Endodermal cell (in vitro differentiated cells): ENCODE measurements around the gene TFR2. TPM values are rescaled to one million over a fixed set of nuclear protein-coding genes. Genes with fewer than 3 reads are reported as not detected.

Experiments
- DNase-seq: peaks from one replicate; pipeline ENCODE4 v3.0.0-alpha.2; 2017
- H3K27ac ChIP-seq: 2 replicates; pipeline ENCODE4 v1.5.1; 2013; ENCODE audit warnings: mild to moderate bottlenecking, low read depth, low read length, moderate library complexity
- H3K27me3 ChIP-seq: 2 replicates; pipeline ENCODE4 v1.6.1; 2013; ENCODE audit warnings: mild to moderate bottlenecking, low read length, moderate library complexity; ENCODE audit not compliant: insufficient read depth, control insufficient read depth, poor library complexity, severe bottlenecking
- H3K36me3 ChIP-seq: 2 replicates; pipeline ENCODE4 v1.7.0; 2013; ENCODE audit warnings: mild to moderate bottlenecking, low read length, moderate library complexity; ENCODE audit not compliant: control insufficient read depth, insufficient read depth
- H3K4me1 ChIP-seq: one replicate; pipeline ENCODE4 v1.7.0; 2013; ENCODE audit warnings: low read length; ENCODE audit not compliant: control insufficient read depth, insufficient read depth
- H3K4me3 ChIP-seq: 2 replicates; pipeline ENCODE4 v1.5.1; 2013; ENCODE audit warnings: mild to moderate bottlenecking, low read length, moderate library complexity
- H3K9ac ChIP-seq: 2 replicates; pipeline ENCODE4 v1.6.1; 2013; ENCODE audit warnings: mild to moderate bottlenecking, low read length, moderate library complexity; ENCODE audit not compliant: poor library complexity, severe bottlenecking; ENCODE audit errors: extremely low read depth
- H3K9me3 ChIP-seq: 2 replicates; pipeline ENCODE4 v1.6.1; 2013; ENCODE audit warnings: mild to moderate bottlenecking, low read length, moderate library complexity; ENCODE audit not compliant: control insufficient read depth
- H3K27ac Mint-ChIP-seq: 2 replicates; pipeline ENCODE4 v1.8.0; 2020; ENCODE audit warnings: mixed read lengths
- H3K27me3 Mint-ChIP-seq: 2 replicates; pipeline ENCODE4 v1.8.0; 2021; ENCODE audit warnings: mild to moderate bottlenecking, mixed read lengths; ENCODE audit not compliant: insufficient read depth
- H3K36me3 Mint-ChIP-seq: 2 replicates; pipeline ENCODE4 v1.8.0; 2020; ENCODE audit warnings: low read depth, mixed read lengths
- H3K4me1 Mint-ChIP-seq: 2 replicates; pipeline ENCODE4 v1.8.0; 2020; ENCODE audit warnings: mixed read lengths
- H3K4me3 Mint-ChIP-seq: 2 replicates; pipeline ENCODE4 v1.8.0; 2020; ENCODE audit warnings: mild to moderate bottlenecking, moderate library complexity, mixed read lengths
- H3K9me3 Mint-ChIP-seq: 2 replicates; pipeline ENCODE4 v1.8.0; 2020; ENCODE audit warnings: mild to moderate bottlenecking, mixed read lengths
- WGBS, 2 experiments: methylation state at CpG; one replicate each; pipeline versions ENCODE4 v1.1.5 to v1.1.7; 2013; ENCODE audit warnings: missing lambda C conversion rate in 2 of 2, mixed read lengths in 1 of 2; ENCODE audit not compliant: insufficient coverage in 1 of 2, insufficient read length in 1 of 2; 5-methylcytosine and 5-hydroxymethylcytosine counted together
- total RNA-seq, 2 donors: library from RNA; stranded (reverse); fragmentation: NEBNext Ultra II Directional in 1 of 2; extraction: Animal tissue kit (Norgen Biotek cat#: 25700) in 1 of 2; gene quantifications; 2 replicates in 1 of 2; 3 replicates in 1 of 2; pipeline ENCODE4 v1.2.1, GENCODE V29; 2021
- TF ChIP-seq, protein P1 (sequence below): fragments of 200-600 bp; sonication (generic); conservative IDR thresholded peaks from 2 replicates; pipeline ENCODE4 v1.5.0; 2021; ENCODE audit warnings: antibody characterized with exemption, mild to moderate bottlenecking

Gene TFR2
- total RNA-seq, 2 donors from 2014 or later: 1.4 to 2.1 TPM

DNA sequence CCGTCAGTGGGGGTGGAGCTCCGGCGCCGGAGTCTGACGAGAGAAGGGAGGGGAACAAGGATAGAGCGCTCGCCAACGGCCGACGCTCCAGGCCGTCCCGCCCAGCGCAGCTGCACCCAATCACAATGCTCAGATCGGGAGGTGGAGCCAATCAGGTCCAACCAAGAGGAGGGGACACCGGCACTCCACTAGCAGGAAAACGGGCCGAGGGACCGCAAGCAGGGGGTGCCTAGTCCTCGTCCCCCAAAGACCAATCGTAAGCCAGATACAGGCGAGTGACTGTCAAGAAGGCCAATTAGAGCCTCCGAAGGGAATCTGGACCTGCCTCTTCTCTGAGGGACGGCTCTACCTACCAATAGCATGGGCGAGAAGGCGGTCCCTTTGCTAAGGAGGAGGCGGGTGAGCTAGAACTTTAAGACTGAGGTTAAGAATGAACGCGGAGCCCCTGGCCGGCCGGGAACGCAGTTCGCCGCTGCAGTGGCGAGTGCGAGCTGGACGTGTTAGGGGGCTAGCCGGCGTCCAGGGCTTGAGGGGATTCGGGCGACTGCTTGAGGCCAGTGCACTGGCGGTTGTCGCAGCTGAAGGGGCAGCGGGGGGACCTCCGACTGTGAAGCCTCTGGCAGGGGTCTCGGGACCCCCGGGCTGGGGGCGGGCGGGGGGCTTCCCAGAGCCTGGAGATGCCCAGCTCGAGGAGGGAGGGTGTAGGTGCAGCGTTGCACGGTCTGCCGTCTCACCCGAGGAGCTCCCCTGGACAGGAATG lies 54.9 kb downstream of the TFR2 start, which contains the start of gene FBXO24:
TSS of gene FBXO24 (plus strand) at position 63 of the 760 bp plus-strand sequence. CDS start at position 361, 298 bp downstream.
- peaks cover 9% of the 10 kb centered on the region for H3K4me1 ChIP-seq
- WGBS, 2 experiments: 0% methylated on average over 25 to 53 of the region's 53 CpGs
- peaks cover 13% of the 10 kb centered on the region for H3K36me3 ChIP-seq
- peak within 1 kb of the TSS; percentile 87 for H3K27ac ChIP-seq
- Mint-ChIP-seq H3K9me3 (no peaks in the 10 kb centered on the region), H3K4me3 (peak within 1 kb of the TSS; percentile 89), H3K36me3 (peaks cover 6% of the 10 kb centered on the region), H3K27me3 (peaks cover 13% of the 10 kb centered on the region), H3K27ac (peak within 1 kb of the TSS; percentile 96), H3K4me1 (peaks cover 39% of the 10 kb centered on the region)
- no peaks in the 10 kb centered on the region for H3K27me3 ChIP-seq
- TF ChIP-seq, protein P1, sequence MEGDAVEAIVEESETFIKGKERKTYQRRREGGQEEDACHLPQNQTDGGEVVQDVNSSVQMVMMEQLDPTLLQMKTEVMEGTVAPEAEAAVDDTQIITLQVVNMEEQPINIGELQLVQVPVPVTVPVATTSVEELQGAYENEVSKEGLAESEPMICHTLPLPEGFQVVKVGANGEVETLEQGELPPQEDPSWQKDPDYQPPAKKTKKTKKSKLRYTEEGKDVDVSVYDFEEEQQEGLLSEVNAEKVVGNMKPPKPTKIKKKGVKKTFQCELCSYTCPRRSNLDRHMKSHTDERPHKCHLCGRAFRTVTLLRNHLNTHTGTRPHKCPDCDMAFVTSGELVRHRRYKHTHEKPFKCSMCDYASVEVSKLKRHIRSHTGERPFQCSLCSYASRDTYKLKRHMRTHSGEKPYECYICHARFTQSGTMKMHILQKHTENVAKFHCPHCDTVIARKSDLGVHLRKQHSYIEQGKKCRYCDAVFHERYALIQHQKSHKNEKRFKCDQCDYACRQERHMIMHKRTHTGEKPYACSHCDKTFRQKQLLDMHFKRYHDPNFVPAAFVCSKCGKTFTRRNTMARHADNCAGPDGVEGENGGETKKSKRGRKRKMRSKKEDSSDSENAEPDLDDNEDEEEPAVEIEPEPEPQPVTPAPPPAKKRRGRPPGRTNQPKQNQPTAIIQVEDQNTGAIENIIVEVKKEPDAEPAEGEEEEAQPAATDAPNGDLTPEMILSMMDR: no peak
- peak within 1 kb of the TSS; percentile 87 for H3K9ac ChIP-seq
- no peaks in the 10 kb centered on the region for H3K9me3 ChIP-seq
- H3K4me3 ChIP-seq: peak within 1 kb of the TSS; percentile 94
- peak; percentile 100 for DNase-seq

DNA sequence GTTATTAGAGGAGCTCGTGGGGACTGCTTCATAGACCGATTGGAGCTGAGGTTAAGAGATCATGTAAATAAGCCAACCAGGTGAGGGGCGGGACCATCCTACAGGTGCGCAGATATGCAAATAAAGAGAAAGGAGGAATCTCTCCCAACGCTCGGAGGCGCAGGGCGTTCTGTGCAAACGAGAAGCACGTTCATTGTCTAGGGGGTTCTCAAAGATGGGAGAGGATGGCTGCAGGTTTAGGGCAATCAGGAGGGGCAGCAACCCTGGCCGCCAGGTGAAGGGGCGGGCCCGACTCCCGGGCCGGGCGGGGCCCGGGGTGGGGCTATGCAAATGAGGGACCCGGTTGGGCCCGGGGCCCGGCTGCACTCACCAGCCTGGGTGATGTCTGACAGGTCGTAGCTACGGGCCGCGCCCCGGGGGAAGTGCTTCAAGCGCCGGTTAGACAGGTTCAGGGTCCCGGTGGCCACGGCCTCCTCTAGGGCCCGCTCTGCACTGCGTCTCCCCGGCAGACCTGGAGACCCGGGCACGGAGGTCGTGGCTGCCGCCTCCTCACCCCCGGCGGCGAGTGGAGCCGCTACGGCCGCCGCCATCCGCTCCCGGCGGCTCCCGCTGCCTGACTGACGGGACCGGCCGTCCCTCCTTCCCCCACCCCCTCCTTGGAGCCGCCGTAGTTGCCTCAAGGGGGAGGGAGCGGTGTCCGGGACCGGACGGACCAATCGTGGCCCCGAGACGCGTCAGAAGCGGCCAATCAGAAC lies 55.7 kb downstream of the TFR2 start, which contains the start of gene LRCH4:
TSS of gene LRCH4 (minus strand) at position 619 of the 755 bp plus-strand sequence. CDS start at position 590, 29 bp downstream.
- H3K27ac Mint-ChIP-seq: peak within 1 kb of the TSS; percentile 96
- TF ChIP-seq, protein P1: no peak
- H3K9ac ChIP-seq: peak within 1 kb of the TSS; percentile 87
- peak within 1 kb of the TSS; percentile 94 for H3K4me3 ChIP-seq
- H3K4me1 ChIP-seq: peaks cover 9% of the 10 kb centered on the region
- no peaks in the 10 kb centered on the region for H3K9me3 ChIP-seq
- H3K4me3 Mint-ChIP-seq: peak within 1 kb of the TSS; percentile 89
- H3K27me3 ChIP-seq: no peaks in the 10 kb centered on the region
- no peaks in the 10 kb centered on the region for H3K9me3 Mint-ChIP-seq
- WGBS, 2 experiments: 0 to 3% methylated on average over 6 to 61 of the region's 61 CpGs
- peaks cover 10% of the 10 kb centered on the region for H3K27me3 Mint-ChIP-seq
- peak; percentile 89 for DNase-seq
- peak within 1 kb of the TSS; percentile 87 for H3K27ac ChIP-seq
- peaks cover 6% of the 10 kb centered on the region for H3K36me3 Mint-ChIP-seq
- H3K36me3 ChIP-seq: peaks cover 21% of the 10 kb centered on the region
- peaks cover 39% of the 10 kb centered on the region for H3K4me1 Mint-ChIP-seq

DNA sequence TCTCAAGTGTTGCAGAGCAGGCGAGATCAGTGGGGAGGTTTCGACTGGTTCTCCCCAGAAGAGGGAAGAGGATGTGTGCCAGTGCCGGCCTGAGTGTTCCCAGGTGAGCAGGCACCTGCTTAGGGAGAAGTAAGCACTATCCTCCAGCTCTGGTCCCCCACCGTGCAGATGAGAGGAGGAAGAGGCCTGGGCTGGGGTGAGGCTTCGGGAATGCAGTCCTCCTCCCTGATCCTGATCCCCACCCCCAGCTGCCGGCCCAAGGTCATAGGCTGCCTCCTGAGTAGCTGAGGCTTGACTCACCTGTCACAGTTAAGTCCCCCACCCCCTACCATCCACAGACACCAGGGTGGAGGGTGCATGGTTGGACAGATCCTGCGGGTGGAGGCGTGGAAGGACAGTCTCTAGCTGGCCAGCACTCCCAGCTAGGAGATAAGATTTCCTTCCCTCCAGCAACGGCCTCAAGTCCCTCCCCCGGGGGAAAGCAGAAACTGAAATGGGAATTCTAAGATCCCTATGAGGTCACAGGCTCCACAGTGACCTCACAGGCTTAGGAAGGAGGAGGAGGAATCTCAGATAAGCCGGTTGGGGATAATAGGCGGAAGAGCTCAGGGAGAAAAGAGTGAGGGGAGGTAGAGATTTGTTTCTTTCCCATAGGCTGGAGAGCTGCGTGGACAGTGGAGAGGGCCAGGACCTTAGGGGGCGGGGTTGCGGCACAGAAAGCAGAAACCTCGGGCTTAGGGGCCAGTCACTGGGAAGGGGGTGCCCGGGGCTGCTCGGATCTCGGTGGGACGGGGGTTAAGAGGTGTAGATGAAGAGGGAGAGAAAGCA lies 56.5 kb downstream of the TFR2 start:
- TF ChIP-seq, protein P1: no peak
- no peaks in the 10 kb centered on the region for H3K27me3 ChIP-seq
- H3K4me3 ChIP-seq: peak overlapping the region; percentile 94
- Mint-ChIP-seq H3K9me3 (no peaks in the 10 kb centered on the region), H3K27me3 (peaks cover 2% of the 10 kb centered on the region), H3K27ac (peak overlapping the region; percentile 96), H3K36me3 (peaks cover 6% of the 10 kb centered on the region), H3K4me3 (peak overlapping the region; percentile 89), H3K4me1 (peaks cover 32% of the 10 kb centered on the region)
- WGBS, 2 experiments: 4 to 14% methylated on average over 4 to 20 of the region's 20 CpGs
- no peaks in the 10 kb centered on the region for H3K9me3 ChIP-seq
- peak overlapping the region; percentile 87 for H3K27ac ChIP-seq
- peaks cover 9% of the 10 kb centered on the region for H3K4me1 ChIP-seq
- H3K36me3 ChIP-seq: peaks cover 29% of the 10 kb centered on the region
- DNase-seq: peak; percentile 91
- H3K9ac ChIP-seq: peak overlapping the region; percentile 87
